ENCODE measurements around the gene TXNIP. TPM values are rescaled to one million over a fixed set of nuclear protein-coding genes. Genes with fewer than 3 reads are reported as not detected.

Gene TXNIP
- polyA plus RNA-seq, 1 donor (not counting 4 experiments of a cell fraction or from before 2014, with no cell fraction given): 159 TPM

- Histone ChIP-seq H4K20me1 (ENCODE audit: control insufficient read depth, extremely low read depth, insufficient read depth, low read length) (no peaks in the 10 kb centered on the region), H3K27me3 (ENCODE audit: control insufficient read depth, extremely low read depth, insufficient read depth, low read length) (no peaks in the 10 kb centered on the region), H3K79me2 (ENCODE audit: control insufficient read depth, insufficient read depth, low read length) (no peaks in the 10 kb centered on the region), H3K27ac (ENCODE audit: control insufficient read depth, insufficient read depth, low read length) (no peak overlapping the region), H3K4me2 (ENCODE audit: control insufficient read depth, extremely low read depth, insufficient read depth, low read depth, low read length) (peak overlapping the region; percentile 45), H3K9me1 (ENCODE audit: control insufficient read depth, extremely low read depth, insufficient read depth, low read length) (no peaks in the 10 kb centered on the region), H3K9me3 (ENCODE audit: control insufficient read depth, low read depth, low read length) (no peaks in the 10 kb centered on the region), H3K4me3 (ENCODE audit: control insufficient read depth in 2 of 3, extremely low read depth in 1 of 3, insufficient read depth in 2 of 3, low read depth in 1 of 3, low read length in 3 of 3) (peak overlapping the region in 1 of 3 experiments; percentile 40), H3K36me3 (ENCODE audit: control insufficient read depth in 2 of 2, extremely low read depth in 1 of 2, insufficient read depth in 2 of 2, low read length in 2 of 2) (no peaks in the 10 kb centered on the region), H2AFZ (ENCODE audit: control insufficient read depth, low read length) (peak overlapping the region; percentile 43), H3K9ac (ENCODE audit: control insufficient read depth, extremely low read depth, insufficient read depth, low read length) (no peak overlapping the region), H3K4me1 (ENCODE audit: control insufficient read depth, extremely low read depth, insufficient read depth, low read length) (peaks cover 4% of the 10 kb centered on the region)
- TF ChIP-seq EZH2 (IDR thresholded peaks at IDR 0.05; ENCODE audit: low read length): no peak
- no peak for TF ChIP-seq CTCF (optimal IDR thresholded peaks at IDR 0.05 in 1 of 3, IDR thresholded peaks at IDR 0.05 in 1 of 3, conservative IDR thresholded peaks at IDR 0.05 in 1 of 3; ENCODE audit: extremely low read depth in 1 of 3, insufficient read depth in 2 of 3, low read length in 3 of 3)
- FAIRE-seq: no peak
- DNase-seq (ENCODE audit: low read depth, low spot score): no peak
- dilution Hi-C loops (cut with MboI; ENCODE audit: extremely low pct_ligation_motif_present, low sequenced_read_pairs): no loop called here
Observed at GRCh38 chr1:146035048-146035423, 38.7 kb upstream of the TXNIP start.

GRCh38 chr1:146032631-146033219 lies 36.3 kb upstream of the TXNIP start:
- peaks cover 4% of the 10 kb centered on the region for H3K4me1 ChIP-seq (ENCODE audit: control insufficient read depth, extremely low read depth, insufficient read depth, low read length)
- H3K79me2 ChIP-seq (ENCODE audit: control insufficient read depth, insufficient read depth, low read length): no peaks in the 10 kb centered on the region
- no peak overlapping the region for H3K4me3 ChIP-seq (ENCODE audit: control insufficient read depth in 2 of 3, extremely low read depth in 1 of 3, insufficient read depth in 2 of 3, low read depth in 1 of 3, low read length in 3 of 3)
- dilution Hi-C loops (cut with MboI; ENCODE audit: extremely low pct_ligation_motif_present, low sequenced_read_pairs): no loop called here
- no peak overlapping the region for H3K9ac ChIP-seq (ENCODE audit: control insufficient read depth, extremely low read depth, insufficient read depth, low read length)
- H3K4me2 ChIP-seq (ENCODE audit: control insufficient read depth, extremely low read depth, insufficient read depth, low read depth, low read length): no peak overlapping the region
- no peaks in the 10 kb centered on the region for H3K9me3 ChIP-seq (ENCODE audit: control insufficient read depth, low read depth, low read length)
- DNase-seq (ENCODE audit: low read depth, low spot score): no peak
- FAIRE-seq: no peak
- no peaks in the 10 kb centered on the region for H3K27me3 ChIP-seq (ENCODE audit: control insufficient read depth, extremely low read depth, insufficient read depth, low read length)
- H4K20me1 ChIP-seq (ENCODE audit: control insufficient read depth, extremely low read depth, insufficient read depth, low read length): no peaks in the 10 kb centered on the region
- H2AFZ ChIP-seq (ENCODE audit: control insufficient read depth, low read length): no peak overlapping the region
- no peak overlapping the region for H3K27ac ChIP-seq (ENCODE audit: control insufficient read depth, insufficient read depth, low read length)
- TF ChIP-seq CTCF (optimal IDR thresholded peaks at IDR 0.05 in 1 of 3, IDR thresholded peaks at IDR 0.05 in 1 of 3, conservative IDR thresholded peaks at IDR 0.05 in 1 of 3; ENCODE audit: extremely low read depth in 1 of 3, insufficient read depth in 2 of 3, low read length in 3 of 3): peak; percentile 42 to 47 (median 45)
- TF ChIP-seq EZH2 (IDR thresholded peaks at IDR 0.05; ENCODE audit: low read length): no peak
- H3K36me3 ChIP-seq (ENCODE audit: control insufficient read depth in 2 of 2, extremely low read depth in 1 of 2, insufficient read depth in 2 of 2, low read length in 2 of 2): no peaks in the 10 kb centered on the region
- no peaks in the 10 kb centered on the region for H3K9me1 ChIP-seq (ENCODE audit: control insufficient read depth, extremely low read depth, insufficient read depth, low read length)

Measured in keratinocyte (primary cell).